ENCODE results near the gene CLDN15. TPM values are rescaled to one million over a fixed set of nuclear protein-coding genes. Genes with fewer than 3 reads are reported as not detected.
A peak's percentile ranks its signal among the peaks of the same experiment; 100 is the strongest.

Gene CLDN15
- total RNA-seq, 1 donor from 2014 or later, result 6.6 TPM

DNA sequence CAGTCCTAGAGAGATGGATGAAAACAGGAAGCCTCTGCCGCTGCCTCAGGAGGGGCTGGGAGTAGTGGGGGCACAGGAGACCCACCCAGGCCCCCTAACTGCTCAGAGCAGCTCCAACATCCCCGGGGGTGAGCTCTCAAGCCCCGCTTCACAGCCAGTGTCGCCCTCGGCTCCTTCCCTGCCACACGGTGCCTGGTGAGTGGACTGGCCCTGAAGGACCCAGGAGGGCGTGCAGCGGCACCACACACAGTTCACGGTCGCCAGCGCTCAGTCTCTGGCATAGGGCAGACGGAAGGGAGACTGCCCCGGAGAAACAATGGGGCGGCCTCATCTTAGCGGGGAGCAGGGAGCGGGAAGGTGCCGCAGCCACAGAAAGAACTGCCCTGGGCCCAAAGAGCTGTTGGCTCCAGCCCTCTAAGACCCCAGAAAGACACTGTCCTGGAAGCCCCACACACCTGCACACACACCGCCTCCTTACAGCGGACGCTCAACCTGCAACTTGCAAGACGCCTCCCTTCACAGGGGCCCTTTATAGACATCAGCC is 1.2 kb downstream of the CLDN15 start:
- TF ChIP-seq, protein P1, sequence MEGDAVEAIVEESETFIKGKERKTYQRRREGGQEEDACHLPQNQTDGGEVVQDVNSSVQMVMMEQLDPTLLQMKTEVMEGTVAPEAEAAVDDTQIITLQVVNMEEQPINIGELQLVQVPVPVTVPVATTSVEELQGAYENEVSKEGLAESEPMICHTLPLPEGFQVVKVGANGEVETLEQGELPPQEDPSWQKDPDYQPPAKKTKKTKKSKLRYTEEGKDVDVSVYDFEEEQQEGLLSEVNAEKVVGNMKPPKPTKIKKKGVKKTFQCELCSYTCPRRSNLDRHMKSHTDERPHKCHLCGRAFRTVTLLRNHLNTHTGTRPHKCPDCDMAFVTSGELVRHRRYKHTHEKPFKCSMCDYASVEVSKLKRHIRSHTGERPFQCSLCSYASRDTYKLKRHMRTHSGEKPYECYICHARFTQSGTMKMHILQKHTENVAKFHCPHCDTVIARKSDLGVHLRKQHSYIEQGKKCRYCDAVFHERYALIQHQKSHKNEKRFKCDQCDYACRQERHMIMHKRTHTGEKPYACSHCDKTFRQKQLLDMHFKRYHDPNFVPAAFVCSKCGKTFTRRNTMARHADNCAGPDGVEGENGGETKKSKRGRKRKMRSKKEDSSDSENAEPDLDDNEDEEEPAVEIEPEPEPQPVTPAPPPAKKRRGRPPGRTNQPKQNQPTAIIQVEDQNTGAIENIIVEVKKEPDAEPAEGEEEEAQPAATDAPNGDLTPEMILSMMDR (IDR thresholded peaks at IDR 0.05), result no peak
- Mint-ChIP-seq H3K27me3 (ENCODE audit: low read depth) (no peaks in the 10 kb centered on the region), H3K27ac (ENCODE audit: unreplicated experiment) (no peak overlapping the region), H3K9me3 (ENCODE audit: low read depth) (no peaks in the 10 kb centered on the region), H3K36me3 (ENCODE audit: low read depth) (peaks cover 2% of the 10 kb centered on the region), H3K4me1 (ENCODE audit: low read depth) (peaks cover 9% of the 10 kb centered on the region), H3K4me3 (ENCODE audit: unreplicated experiment) (no peak overlapping the region)
- no peak for DNase-seq (ENCODE audit: low spot score)

GRCh38 chr7:101235522-101235921 is 2.1 kb downstream of the CLDN15 start:
- TF ChIP-seq, protein P1 (IDR thresholded peaks at IDR 0.05), result no peak
- no peak overlapping the region for H3K4me3 Mint-ChIP-seq (ENCODE audit: unreplicated experiment)
- H3K9me3 Mint-ChIP-seq (ENCODE audit: low read depth), result no peaks in the 10 kb centered on the region
- H3K27ac Mint-ChIP-seq (ENCODE audit: unreplicated experiment), result no peak overlapping the region
- H3K36me3 Mint-ChIP-seq (ENCODE audit: low read depth), result peaks cover 4% of the 10 kb centered on the region
- H3K27me3 Mint-ChIP-seq (ENCODE audit: low read depth), result no peaks in the 10 kb centered on the region
- H3K4me1 Mint-ChIP-seq (ENCODE audit: low read depth), result peaks cover 9% of the 10 kb centered on the region
- no peak for DNase-seq (ENCODE audit: low spot score)

DNA sequence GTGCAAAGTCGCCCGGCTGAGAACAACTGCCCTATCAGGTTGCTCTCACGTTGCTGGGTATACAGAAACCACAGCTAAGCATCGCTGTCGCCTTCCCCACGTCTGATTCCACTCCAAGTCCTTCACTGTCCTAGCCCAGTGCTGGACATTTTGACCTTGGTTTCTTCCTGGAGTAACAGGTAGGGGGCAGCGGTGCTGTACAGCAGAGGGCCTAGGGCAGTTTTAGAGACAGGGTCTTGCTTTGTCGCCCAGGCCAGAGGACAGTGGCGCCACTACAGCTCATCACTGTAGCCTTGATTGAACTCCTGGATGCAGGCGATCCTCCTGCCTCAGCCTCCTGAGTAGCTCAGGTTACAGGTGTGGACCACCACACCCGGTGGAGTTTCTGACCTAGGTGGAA is 2.6 kb downstream of the CLDN15 start:
- no peaks in the 10 kb centered on the region for H3K9me3 Mint-ChIP-seq (ENCODE audit: low read depth)
- no peak overlapping the region for H3K4me3 Mint-ChIP-seq (ENCODE audit: unreplicated experiment)
- H3K27me3 Mint-ChIP-seq (ENCODE audit: low read depth), result no peaks in the 10 kb centered on the region
- DNase-seq (ENCODE audit: low spot score), result no peak
- H3K4me1 Mint-ChIP-seq (ENCODE audit: low read depth), result peaks cover 9% of the 10 kb centered on the region
- H3K36me3 Mint-ChIP-seq (ENCODE audit: low read depth), result peaks cover 3% of the 10 kb centered on the region
- no peak overlapping the region for H3K27ac Mint-ChIP-seq (ENCODE audit: unreplicated experiment)
- TF ChIP-seq, protein P1 (IDR thresholded peaks at IDR 0.05), result peak; percentile 66

DNA sequence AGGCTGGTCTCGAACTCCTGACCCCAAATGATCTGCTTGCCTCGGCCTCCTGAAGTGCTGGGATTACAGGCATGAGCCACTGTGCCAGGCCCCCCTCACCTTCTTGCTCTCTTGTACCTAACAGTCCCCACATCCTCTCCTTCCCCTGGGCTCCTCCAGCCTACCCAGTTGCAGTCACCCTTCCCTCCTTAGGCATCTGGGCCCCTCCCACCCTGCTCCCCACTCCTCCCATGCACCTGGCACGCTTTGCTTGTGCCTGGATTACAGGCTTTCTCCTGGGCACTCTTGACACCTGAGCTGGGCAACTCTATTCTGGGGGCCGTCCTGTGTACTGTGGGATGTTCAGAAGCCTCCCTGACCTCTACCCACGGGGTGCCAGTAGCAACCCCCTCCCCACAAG is 3.0 kb downstream of the CLDN15 start:
- no peak overlapping the region for H3K4me3 Mint-ChIP-seq (ENCODE audit: unreplicated experiment)
- peaks cover 9% of the 10 kb centered on the region for H3K4me1 Mint-ChIP-seq (ENCODE audit: low read depth)
- DNase-seq (ENCODE audit: low spot score), result no peak
- TF ChIP-seq, protein P1 (IDR thresholded peaks at IDR 0.05), result no peak
- no peak overlapping the region for H3K27ac Mint-ChIP-seq (ENCODE audit: unreplicated experiment)
- H3K36me3 Mint-ChIP-seq (ENCODE audit: low read depth), result peaks cover 3% of the 10 kb centered on the region
- no peaks in the 10 kb centered on the region for H3K9me3 Mint-ChIP-seq (ENCODE audit: low read depth)
- no peaks in the 10 kb centered on the region for H3K27me3 Mint-ChIP-seq (ENCODE audit: low read depth)

DNA sequence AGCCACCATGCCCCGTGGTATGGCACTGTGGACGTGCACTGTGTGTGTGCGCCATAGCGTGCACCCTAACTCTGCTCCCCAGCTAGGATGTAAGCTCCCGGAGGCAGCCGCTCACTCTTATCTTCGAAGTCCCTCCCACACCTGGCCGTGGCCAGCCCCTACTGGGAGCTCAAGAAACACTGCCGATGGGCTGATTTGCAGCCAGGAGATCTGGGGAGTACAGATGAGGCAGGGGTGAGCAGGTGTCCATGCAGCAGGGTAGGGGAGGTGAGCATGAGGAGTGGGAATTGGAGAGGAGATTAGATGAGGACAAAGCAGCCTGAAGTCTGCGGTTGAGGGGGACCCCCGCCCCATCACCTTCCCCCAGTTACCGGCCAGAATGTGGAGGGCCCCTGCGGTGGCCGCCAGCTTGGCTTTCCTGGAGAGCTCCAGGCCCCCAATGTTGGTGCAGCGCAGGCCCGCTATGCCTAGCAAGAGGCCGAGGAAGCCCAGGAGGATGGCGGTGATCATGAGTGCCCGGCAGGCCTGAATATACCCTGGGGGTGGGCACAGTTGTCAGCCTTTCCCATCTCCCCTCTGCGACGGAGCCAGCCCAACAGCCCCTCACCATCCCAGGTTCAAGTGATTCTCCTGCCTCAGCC is 3.6 kb downstream of the CLDN15 start:
- peaks cover 9% of the 10 kb centered on the region for H3K4me1 Mint-ChIP-seq (ENCODE audit: low read depth)
- H3K9me3 Mint-ChIP-seq (ENCODE audit: low read depth), result no peaks in the 10 kb centered on the region
- DNase-seq (ENCODE audit: low spot score), result no peak
- TF ChIP-seq, protein P1 (IDR thresholded peaks at IDR 0.05), result no peak
- no peaks in the 10 kb centered on the region for H3K27me3 Mint-ChIP-seq (ENCODE audit: low read depth)
- H3K4me3 Mint-ChIP-seq (ENCODE audit: unreplicated experiment), result no peak overlapping the region
- peaks cover 3% of the 10 kb centered on the region for H3K36me3 Mint-ChIP-seq (ENCODE audit: low read depth)
- no peak overlapping the region for H3K27ac Mint-ChIP-seq (ENCODE audit: unreplicated experiment)
